Measurements from ENCODE around the gene CPNE4. TPM values are rescaled to one million over a fixed set of nuclear protein-coding genes. Genes with fewer than 3 reads are reported as not detected.

Gene CPNE4
- total and polyA plus RNA-seq, 9 of the 15 experiments (the other 6 are each of a cell fraction or from before 2014, with no cell fraction given), result not detected

GRCh38 chr3:131518680-131519079 lies 516.1 kb downstream of the CPNE4 start:
- intact Hi-C loops (cut with micrococcal nuclease), result no loop called here
- Histone ChIP-seq H3K9me3 (replicated peaks; ENCODE audit: control insufficient read depth, insufficient read depth, low read depth, low read length) (no peaks in the 10 kb centered on the region), H3K4me3 (no peak overlapping the region), H3K79me2 (ENCODE audit: control insufficient read depth, insufficient read depth, low read length) (no peaks in the 10 kb centered on the region), H3K27me3 (ENCODE audit: control insufficient read depth in 2 of 2, insufficient read depth in 2 of 2, low read length in 2 of 2) (no peaks in the 10 kb centered on the region; a peak in 1 of 5 replicates), H3K4me2 (ENCODE audit: insufficient read depth, low read length) (no peak overlapping the region), H3K9me1 (ENCODE audit: control insufficient read depth, insufficient read depth, low read length) (no peaks in the 10 kb centered on the region), H3K4me1 (replicated peaks in 1 of 2; ENCODE audit: control insufficient read depth in 2 of 2, insufficient read depth in 2 of 2, low read length in 2 of 2) (no peaks in the 10 kb centered on the region), H4K20me1 (replicated peaks; ENCODE audit: control insufficient read depth, insufficient read depth, low read length) (no peaks in the 10 kb centered on the region), H3K27ac (ENCODE audit: extremely low read depth, low read depth, low read length) (no peak overlapping the region), H2AFZ (ENCODE audit: low read depth, low read length) (no peak overlapping the region), H3K9ac (ENCODE audit: insufficient read depth in 1 of 2, low read depth in 2 of 2, low read length in 2 of 2) (no peak overlapping the region), H3K36me3 (ENCODE audit: control insufficient read depth, insufficient read depth, low read length) (no peaks in the 10 kb centered on the region)
- no peak for FAIRE-seq
- no TSS peak for BruUV-seq (replicated peaks)
- ChIA-PET CTCF (ENCODE audit: low intra/inter-chr PET ratio) (no interaction called here), POLR2A (interaction anchor here (0.7 kb wide), 1 partner anchor 308 kb away, joined by 5 read pairs; no protein-coding TSS in a partner anchor)
- in situ Hi-C loops (cut with MboI), result no loop called here
- TF ChIP-seq ZFP30 (CRISPR knock-in tag; IDR thresholded peaks at IDR 0.05; ENCODE audit: borderline replicate concordance) (no peak), THRAP3 (IDR thresholded peaks at IDR 0.05; ENCODE audit: borderline replicate concordance) (no peak), ATF3 (IDR thresholded peaks at IDR 0.05) (no peak), ATF3 (CRISPR knock-in tag; conservative IDR thresholded peaks at IDR 0.05) (no peak), RFX5 (IDR thresholded peaks at IDR 0.05; ENCODE audit: low read depth, low read length) (no peak), ELK1 (CRISPR knock-in tag; IDR thresholded peaks at IDR 0.05) (no peak), FOSL1 (tag; conservative IDR thresholded peaks at IDR 0.05) (no peak), POLR2B (IDR thresholded peaks at IDR 0.05; ENCODE audit: low read depth, partially characterized antibody) (no peak), CEBPG (CRISPR knock-in tag; IDR thresholded peaks at IDR 0.05) (no peak), CEBPG (tag; conservative IDR thresholded peaks at IDR 0.05 in 1 of 2, IDR thresholded peaks at IDR 0.05 in 1 of 2) (no peak), NCOA2 (IDR thresholded peaks at IDR 0.05; ENCODE audit: partially characterized antibody in 2 of 2) (no peak), KDM1A (IDR thresholded peaks at IDR 0.05) (no peak), PTRF (tag; IDR thresholded peaks at IDR 0.05) (no peak), ZNF277 (CRISPR knock-in tag; IDR thresholded peaks at IDR 0.05; ENCODE audit: borderline replicate concordance) (no peak), SREBF2 (CRISPR knock-in tag; IDR thresholded peaks at IDR 0.05) (no peak), SMARCB1 (IDR thresholded peaks at IDR 0.05; ENCODE audit: insufficient read length, low read depth) (no peak), ZNF212 (CRISPR knock-in tag; IDR thresholded peaks at IDR 0.05) (no peak), ZNF146 (CRISPR knock-in tag; IDR thresholded peaks at IDR 0.05; ENCODE audit: unreplicated experiment) (no peak), MYBL2 (IDR thresholded peaks at IDR 0.05; ENCODE audit: low read depth) (no peak), MYBL2 (CRISPR knock-in tag; IDR thresholded peaks at IDR 0.05; ENCODE audit: borderline replicate concordance) (no peak), SIN3B (IDR thresholded peaks at IDR 0.05; ENCODE audit: low read depth) (no peak), KLF10 (CRISPR knock-in tag; IDR thresholded peaks at IDR 0.05) (no peak), RBM34 (IDR thresholded peaks at IDR 0.05; ENCODE audit: borderline replicate concordance, insufficient read depth, low read length) (no peak)
- no peak for DNase-seq (ENCODE audit: extremely low read depth in 1 of 4, low spot score in 3 of 4)
- 0% methylated on average over 7 of the region's 7 CpGs for WGBS (ENCODE audit: insufficient coverage, low coverage, missing lambda C conversion rate)
- no peak for ATAC-seq

Data from K562 (cell line).